ENCODE measurements around the gene ZFHX3.

Gene ZFHX3

GRCh38 chr16:72950669-72951068 lies 97.3 kb downstream of the ZFHX3 start:
- no peak for DNase-seq

- no peak for DNase-seq
Measured at GRCh38 chr16:72948238-72948829, 99.6 kb downstream of the ZFHX3 start.

- DNase-seq: no peak
Measured at GRCh38 chr16:72947379-72948237, 100.3 kb downstream of the ZFHX3 start.

- no peak for DNase-seq
Measured at GRCh38 chr16:72946474-72947194, 101.3 kb downstream of the ZFHX3 start.

GRCh38 chr16:72946063-72946462 lies 101.9 kb downstream of the ZFHX3 start:
- no peak for DNase-seq

GRCh38 chr16:72945611-72946010 lies 102.3 kb downstream of the ZFHX3 start:
- no peak for DNase-seq

GRCh38 chr16:72944757-72945485 lies 103.0 kb downstream of the ZFHX3 start:
- no peak for DNase-seq

GRCh38 chr16:72942021-72942420 lies 105.9 kb downstream of the ZFHX3 start:
- no peak for DNase-seq

GRCh38 chr16:72940886-72941285 lies 107.0 kb downstream of the ZFHX3 start:
- no peak for DNase-seq

- no peak for DNase-seq
Measured at GRCh38 chr16:72939247-72939646, 108.7 kb downstream of the ZFHX3 start.

- no peak for DNase-seq
Measured at GRCh38 chr16:72938795-72939164, 109.1 kb downstream of the ZFHX3 start.

GRCh38 chr16:72937916-72938794 lies 109.8 kb downstream of the ZFHX3 start:
- no peak for DNase-seq

- DNase-seq: no peak
Measured at GRCh38 chr16:72937360-72937759, 110.6 kb downstream of the ZFHX3 start.

- no peak for DNase-seq
Measured at GRCh38 chr16:72936408-72936807, 111.5 kb downstream of the ZFHX3 start.

GRCh38 chr16:72935896-72936295 lies 112.0 kb downstream of the ZFHX3 start:
- DNase-seq: no peak

GRCh38 chr16:72934636-72935403 lies 113.1 kb downstream of the ZFHX3 start:
- no peak for DNase-seq

GRCh38 chr16:72932677-72933335 lies 115.1 kb downstream of the ZFHX3 start:
- no peak for DNase-seq

- no peak for DNase-seq
Measured at GRCh38 chr16:72932050-72932449, 115.9 kb downstream of the ZFHX3 start.

- no peak for DNase-seq
Measured at GRCh38 chr16:72930396-72930795, 117.5 kb downstream of the ZFHX3 start.
